ENCODE measurements around the gene NEMP2.

Gene NEMP2

DNA sequence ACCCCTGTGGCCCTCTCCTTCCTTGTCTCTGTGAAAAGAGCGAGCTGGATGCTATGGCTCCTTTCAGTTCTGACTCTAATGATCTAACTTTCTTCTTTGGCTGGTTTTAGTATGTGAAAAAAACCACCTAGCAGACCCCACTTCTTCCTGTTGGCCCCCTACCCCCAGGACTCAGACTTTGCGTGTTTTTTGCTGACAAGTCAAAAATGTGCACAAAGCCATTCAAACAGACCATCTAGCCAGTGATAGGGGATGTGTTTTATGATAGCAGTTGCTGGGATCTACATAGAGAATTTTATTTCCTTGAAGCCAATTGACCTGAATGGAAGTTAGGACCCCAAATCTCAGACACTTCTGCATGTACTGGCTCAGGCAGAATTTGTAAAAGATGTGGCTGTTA lies 77.3 kb downstream of the NEMP2 start:
- DNase-seq (ENCODE audit: low read depth) = no peak

DNA sequence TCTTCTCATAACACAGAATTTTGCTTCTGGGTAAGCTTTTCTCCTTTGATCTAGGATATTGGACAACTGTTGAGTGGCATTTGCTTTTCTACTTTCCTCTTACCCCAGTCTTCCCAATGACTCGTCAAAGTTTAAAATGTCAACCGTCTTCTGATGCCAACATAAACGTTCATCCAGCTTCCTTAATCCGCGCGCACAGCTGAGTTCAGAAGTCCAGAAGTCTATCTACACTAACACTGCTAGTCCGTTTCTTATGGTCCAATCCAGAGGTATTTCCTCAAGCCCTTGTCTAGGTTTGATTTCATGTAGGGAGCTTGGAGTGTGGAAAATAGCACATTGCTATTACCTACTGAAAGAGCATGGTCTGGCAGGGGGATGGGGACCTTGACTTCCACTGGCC lies 77.7 kb downstream of the NEMP2 start:
- no peak for DNase-seq (ENCODE audit: low read depth)

- DNase-seq (ENCODE audit: low read depth) = no peak
These were observed 79.0 kb downstream of the NEMP2 start for GRCh38 chr2:190455358-190456095.

GRCh38 chr2:190454795-190455194 lies 79.7 kb downstream of the NEMP2 start:
- DNase-seq (ENCODE audit: low read depth) = no peak

Measured in activated T-cell treated with anti-CD3 and anti-CD28 coated beads for 24 hours (primary cell).